ENCODE data around the gene C14orf39. TPM values are rescaled to one million over a fixed set of nuclear protein-coding genes. Genes with fewer than 3 reads are reported as not detected.
"Not testable (repeated sequence)": the region's sequence is repeated elsewhere in the genome, so short reads cannot be mapped to it uniquely, and the experiment has no call there.

C14orf39 gene
- total RNA-seq, 1 experiment from 2014 or later, result not detected

GRCh38 chr14:60490270-60490669 lies 4.4 kb upstream of the C14orf39 start:
- DNase-seq (ENCODE audit: low spot score), result no peak

- no peak for DNase-seq (ENCODE audit: low spot score)
These were observed 2.3 kb upstream of the C14orf39 start for GRCh38 chr14:60488175-60488574.

- DNase-seq (ENCODE audit: low spot score), result no peak
These were observed 1.3 kb upstream of the C14orf39 start for GRCh38 chr14:60487211-60487610.

- no peak for DNase-seq (ENCODE audit: low spot score)
These were observed 736 bp downstream of the C14orf39 start for GRCh38 chr14:60485057-60485597.

- peak; percentile 50 for DNase-seq (ENCODE audit: low spot score)
These were observed 3.1 kb downstream of the C14orf39 start for GRCh38 chr14:60482743-60483142.

- DNase-seq (ENCODE audit: low spot score), result not testable (repeated sequence)
These were observed 5.6 kb downstream of the C14orf39 start for GRCh38 chr14:60480248-60480647.

- no peak for DNase-seq (ENCODE audit: low spot score)
These were observed 30.0 kb downstream of the C14orf39 start for GRCh38 chr14:60455875-60456274.

GRCh38 chr14:60430276-60430675 lies 55.6 kb downstream of the C14orf39 start:
- no peak for DNase-seq (ENCODE audit: low spot score)

GRCh38 chr14:60420050-60420449 lies 65.8 kb downstream of the C14orf39 start:
- no peak for DNase-seq (ENCODE audit: low spot score)

GRCh38 chr14:60397550-60397949 lies 88.3 kb downstream of the C14orf39 start:
- not testable (repeated sequence) for DNase-seq (ENCODE audit: low spot score)

GRCh38 chr14:60396718-60397343 lies 89.0 kb downstream of the C14orf39 start:
- no peak for DNase-seq (ENCODE audit: low spot score)

Other genes starting within 250 kb of the C14orf39 start
- gene PPM1A, start 236.8 kb downstream of the C14orf39 start, total RNA-seq (2014; rRNA removed; shearing (Covaris generic)), result 22.1 and 24.9 TPM in 2 replicates
- gene SIX6, start 23.1 kb upstream of the C14orf39 start, total RNA-seq (2014; rRNA removed; shearing (Covaris generic)), result not detected in 2 replicates
- gene SIX1, start 163.4 kb upstream of the C14orf39 start, total RNA-seq (2014; rRNA removed; shearing (Covaris generic)), result 18.4 and 23.3 TPM in 2 replicates
- gene SIX4, start 238.3 kb upstream of the C14orf39 start, total RNA-seq (2014; rRNA removed; shearing (Covaris generic)), result 8.3 and 12.6 TPM in 2 replicates
- gene MNAT1, start 248.7 kb upstream of the C14orf39 start, total RNA-seq (2014; rRNA removed; shearing (Covaris generic)), result 65.5 and 76.7 TPM in 2 replicates